HCT116 (cell line): ENCODE data around the gene CMPK2. TPM values are rescaled to one million over a fixed set of nuclear protein-coding genes. Genes with fewer than 3 reads are reported as not detected.

ENCODE experiments used
- ATAC-seq: fragments of 200-7000 bp; cut with Tn5 transposase; 2 replicates; pipeline ENCODE4 v1.9.1; 2020; ENCODE audit warnings: mild to moderate bottlenecking, moderate library complexity
- BruUV-seq: library from RNA; stranded (reverse); fragments of 400-500 nt; replicated peaks from 2 replicates; lab custom pipeline; 2021; lab: Mats Ljungman, UMichigan
- CTCF ChIA-PET: fragments of 300-600 bp; sonication (Branson Sonifier 250); formaldehyde crosslinking; loops from one replicate; lab custom pipeline; 2021; ENCODE audit warnings: antibody characterized with exemption; lab: Charles Lee
- POLR2A ChIA-PET: fragments of 300-600, 350-600 bp; sonication (Branson Sonifier 250); formaldehyde crosslinking; loops from one replicate; lab custom pipeline; 2021; ENCODE audit warnings: antibody characterized with exemption; lab: Charles Lee
- RAD21 ChIA-PET, 2 experiments: fragments of 300-600 bp; sonication (Branson Sonifier 250); formaldehyde crosslinking; loops; one replicate each; lab custom pipeline; 2023; ENCODE audit warnings: low total read pairs in 2 of 2; ENCODE audit not compliant: uncharacterized antibody in 2 of 2, unreplicated experiment in 2 of 2, low non-redundant PET in 1 of 2; lab: Charles Lee
- DNase-seq: peaks from one replicate; pipeline ENCODE4 v3.0.0-alpha.2; 2010; ENCODE audit warnings: low read depth, low spot score
- H2AFZ ChIP-seq: fragments of 200-600 bp; shearing (Covaris generic), sonication (generic); 2 replicates; pipeline ENCODE4 v1.6.1; 2017; ENCODE audit warnings: low read depth, mixed run types, mixed read lengths, antibody characterized with exemption, low read length; ENCODE audit not compliant: poor library complexity, severe bottlenecking
- H3K27ac ChIP-seq: 2 replicates; pipeline ENCODE4 v1.5.1; 2012; ENCODE audit warnings: low read depth, low read length
- H3K27me3 ChIP-seq: fragments of 200-600 bp; sonication (generic); 2 replicates; pipeline ENCODE4 v1.6.1; 2016; ENCODE audit warnings: mixed run types, low read length, mixed read lengths; ENCODE audit not compliant: insufficient read depth
- H3K36me3 ChIP-seq, 2 experiments: fragments of 200-500 bp in 1 of 2; fragments of 200-600 bp in 1 of 2; sonication (Bioruptor generic) in 1 of 2; sonication (generic) in 1 of 2; 2 replicates each; pipeline versions ENCODE4 v1.5.1 to v1.6.1; 2014 to 2016; ENCODE audit warnings: low read length in 2 of 2, inconsistent platforms in 1 of 2, mixed read lengths in 1 of 2, mixed run types in 1 of 2; ENCODE audit not compliant: insufficient read depth in 2 of 2, control insufficient read depth in 1 of 2
- H3K4me1 ChIP-seq, 2 experiments: fragments of 200-600 bp in 1 of 2; sonication (generic) in 1 of 2; 2 replicates each; pipeline versions ENCODE4 v1.5.1 to v1.6.1; 2012 to 2017; ENCODE audit warnings: low read length in 2 of 2, inconsistent platforms in 1 of 2, mild to moderate bottlenecking in 1 of 2, mixed read lengths in 1 of 2, mixed run types in 1 of 2, moderate library complexity in 1 of 2; ENCODE audit not compliant: insufficient read depth in 2 of 2, control insufficient read depth in 1 of 2
- H3K4me2 ChIP-seq: fragments of 200-600 bp; sonication (generic); 2 replicates; pipeline ENCODE4 v1.6.1; 2017; ENCODE audit warnings: mixed run types, low read length, mixed read lengths
- H3K4me3 ChIP-seq, 2 experiments: fragments of 200-600 bp in 1 of 2; sonication (generic) in 1 of 2; replicated peaks in 1 of 2; 2 replicates each; pipeline ENCODE4 v1.5.1; 2011 to 2016; ENCODE audit warnings: low read length in 2 of 2, control low read depth in 1 of 2, low read depth in 1 of 2, mild to moderate bottlenecking in 1 of 2, mixed read lengths in 1 of 2, mixed run types in 1 of 2
- H3K79me2 ChIP-seq: fragments of 200-600 bp; sonication (generic); 2 replicates; pipeline ENCODE4 v1.6.1; 2017; ENCODE audit warnings: mild to moderate bottlenecking, mixed run types, low read length, moderate library complexity, mixed read lengths; ENCODE audit not compliant: insufficient read depth
- H3K9ac ChIP-seq: fragments of 200-600 bp; sonication (generic); 2 replicates; pipeline ENCODE4 v1.6.1; 2016; ENCODE audit warnings: low read length, mixed read lengths
- H3K9me2 ChIP-seq: fragments of 200-600 bp; sonication (generic), shearing (Covaris generic); 2 replicates; pipeline ENCODE4 v1.6.1; 2017; ENCODE audit warnings: mixed run types, mild to moderate bottlenecking, moderate library complexity; ENCODE audit not compliant: insufficient read depth
- H3K9me3 ChIP-seq, 2 experiments: fragments of 200-500 bp in 1 of 2; fragments of 200-600 bp in 1 of 2; sonication (Bioruptor generic) in 1 of 2; sonication (generic) in 1 of 2; 2 replicates each; pipeline ENCODE4 v1.6.1; 2014 to 2017; ENCODE audit warnings: low read length in 2 of 2, mixed read lengths in 2 of 2, inconsistent platforms in 1 of 2, low read depth in 1 of 2, mild to moderate bottlenecking in 1 of 2, mixed run types in 1 of 2, moderate library complexity in 1 of 2; ENCODE audit not compliant: control insufficient read depth in 1 of 2, insufficient read depth in 1 of 2
- H4K20me1 ChIP-seq: fragments of 200-600 bp; sonication (generic), shearing (Covaris generic); 2 replicates; pipeline ENCODE4 v1.6.1; 2017; ENCODE audit warnings: mixed run types, mild to moderate bottlenecking, moderate library complexity; ENCODE audit not compliant: insufficient read depth
- ATF3 ChIP-seq: IDR thresholded peaks from 2 replicates; pipeline ENCODE4 v1.6.1; 2012
- JUND ChIP-seq: IDR thresholded peaks from 2 replicates; pipeline ENCODE4 v1.6.1; 2012
- TCF7L2 ChIP-seq: IDR thresholded peaks from 2 replicates; pipeline ENCODE4 v1.7.0; 2011; ENCODE audit warnings: borderline replicate concordance, inconsistent platforms; ENCODE audit not compliant: insufficient read depth, insufficient read length; ENCODE audit errors: extremely low read depth
- YY1 ChIP-seq: IDR thresholded peaks from 2 replicates; pipeline ENCODE4 v1.6.1; 2011; ENCODE audit warnings: low read length, low read depth, moderate library complexity, mild to moderate bottlenecking; ENCODE audit not compliant: insufficient replicate concordance; ENCODE audit errors: extremely low read depth
- intact Hi-C: fragments of 100-400 bp; cut with micrococcal nuclease; formaldehyde crosslinking; loops from 2 replicates; pipeline ENCODE4 v1.10.0; 2022
- total RNA-seq: library from RNA; stranded (reverse); gene quantifications from one replicate; pipeline ENCODE4 v1.2.1, GENCODE V29; 2021; ENCODE audit not compliant: unreplicated experiment
- TF ChIP-seq, protein P1 (sequence below): IDR thresholded peaks from 2 replicates; pipeline ENCODE4 v1.6.1; 2012; ENCODE audit warnings: low read depth
- TF ChIP-seq, protein P2 (sequence below), 3 experiments: fragments of 200-600 bp in 1 of 3; sonication (generic) in 1 of 3; IDR thresholded peaks in 2 of 3; conservative IDR thresholded peaks in 1 of 3; 2 replicates each; pipeline ENCODE4 v1.5.1; 2012 to 2017; ENCODE audit warnings: low read depth in 2 of 3, low read length in 2 of 3, antibody characterized with exemption in 1 of 3, borderline replicate concordance in 1 of 3, control low read depth in 1 of 3, mild to moderate bottlenecking in 1 of 3, mixed read lengths in 1 of 3, mixed run types in 1 of 3, moderate library complexity in 1 of 3; ENCODE audit not compliant: insufficient read depth in 1 of 3

CMPK2 gene
- total RNA-seq, 1 experiment from 2014 or later = 1.5 TPM

- TF ChIP-seq, protein P1, sequence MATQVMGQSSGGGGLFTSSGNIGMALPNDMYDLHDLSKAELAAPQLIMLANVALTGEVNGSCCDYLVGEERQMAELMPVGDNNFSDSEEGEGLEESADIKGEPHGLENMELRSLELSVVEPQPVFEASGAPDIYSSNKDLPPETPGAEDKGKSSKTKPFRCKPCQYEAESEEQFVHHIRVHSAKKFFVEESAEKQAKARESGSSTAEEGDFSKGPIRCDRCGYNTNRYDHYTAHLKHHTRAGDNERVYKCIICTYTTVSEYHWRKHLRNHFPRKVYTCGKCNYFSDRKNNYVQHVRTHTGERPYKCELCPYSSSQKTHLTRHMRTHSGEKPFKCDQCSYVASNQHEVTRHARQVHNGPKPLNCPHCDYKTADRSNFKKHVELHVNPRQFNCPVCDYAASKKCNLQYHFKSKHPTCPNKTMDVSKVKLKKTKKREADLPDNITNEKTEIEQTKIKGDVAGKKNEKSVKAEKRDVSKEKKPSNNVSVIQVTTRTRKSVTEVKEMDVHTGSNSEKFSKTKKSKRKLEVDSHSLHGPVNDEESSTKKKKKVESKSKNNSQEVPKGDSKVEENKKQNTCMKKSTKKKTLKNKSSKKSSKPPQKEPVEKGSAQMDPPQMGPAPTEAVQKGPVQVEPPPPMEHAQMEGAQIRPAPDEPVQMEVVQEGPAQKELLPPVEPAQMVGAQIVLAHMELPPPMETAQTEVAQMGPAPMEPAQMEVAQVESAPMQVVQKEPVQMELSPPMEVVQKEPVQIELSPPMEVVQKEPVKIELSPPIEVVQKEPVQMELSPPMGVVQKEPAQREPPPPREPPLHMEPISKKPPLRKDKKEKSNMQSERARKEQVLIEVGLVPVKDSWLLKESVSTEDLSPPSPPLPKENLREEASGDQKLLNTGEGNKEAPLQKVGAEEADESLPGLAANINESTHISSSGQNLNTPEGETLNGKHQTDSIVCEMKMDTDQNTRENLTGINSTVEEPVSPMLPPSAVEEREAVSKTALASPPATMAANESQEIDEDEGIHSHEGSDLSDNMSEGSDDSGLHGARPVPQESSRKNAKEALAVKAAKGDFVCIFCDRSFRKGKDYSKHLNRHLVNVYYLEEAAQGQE = no peak
Measured at GRCh38 chr2:6833300-6833604, 32.5 kb downstream of the CMPK2 start (continued).

- no peak for DNase-seq
- TF ChIP-seq ATF3 = no peak
- no peak for TF ChIP-seq TCF7L2
- TF ChIP-seq JUND = no peak
- TF ChIP-seq YY1 = no peak
- TF ChIP-seq, protein P1 = no peak
- TF ChIP-seq, protein P2, sequence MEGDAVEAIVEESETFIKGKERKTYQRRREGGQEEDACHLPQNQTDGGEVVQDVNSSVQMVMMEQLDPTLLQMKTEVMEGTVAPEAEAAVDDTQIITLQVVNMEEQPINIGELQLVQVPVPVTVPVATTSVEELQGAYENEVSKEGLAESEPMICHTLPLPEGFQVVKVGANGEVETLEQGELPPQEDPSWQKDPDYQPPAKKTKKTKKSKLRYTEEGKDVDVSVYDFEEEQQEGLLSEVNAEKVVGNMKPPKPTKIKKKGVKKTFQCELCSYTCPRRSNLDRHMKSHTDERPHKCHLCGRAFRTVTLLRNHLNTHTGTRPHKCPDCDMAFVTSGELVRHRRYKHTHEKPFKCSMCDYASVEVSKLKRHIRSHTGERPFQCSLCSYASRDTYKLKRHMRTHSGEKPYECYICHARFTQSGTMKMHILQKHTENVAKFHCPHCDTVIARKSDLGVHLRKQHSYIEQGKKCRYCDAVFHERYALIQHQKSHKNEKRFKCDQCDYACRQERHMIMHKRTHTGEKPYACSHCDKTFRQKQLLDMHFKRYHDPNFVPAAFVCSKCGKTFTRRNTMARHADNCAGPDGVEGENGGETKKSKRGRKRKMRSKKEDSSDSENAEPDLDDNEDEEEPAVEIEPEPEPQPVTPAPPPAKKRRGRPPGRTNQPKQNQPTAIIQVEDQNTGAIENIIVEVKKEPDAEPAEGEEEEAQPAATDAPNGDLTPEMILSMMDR (IDR thresholded peaks at IDR 0.05 in 2 of 3, conservative IDR thresholded peaks at IDR 0.05 in 1 of 3; ENCODE audit: borderline replicate concordance in 1 of 3, insufficient read depth in 1 of 3, low read depth in 2 of 3, low read length in 2 of 3) = no peak
- Histone ChIP-seq H3K27me3 (no peaks in the 10 kb centered on the region), H3K79me2 (no peaks in the 10 kb centered on the region), H3K9me3 (no peaks in the 10 kb centered on the region), H3K27ac (no peak overlapping the region), H4K20me1 (no peaks in the 10 kb centered on the region), H3K36me3 (no peaks in the 10 kb centered on the region), H3K9me2 (no peaks in the 10 kb centered on the region), H3K4me2 (no peak overlapping the region), H3K4me1 (no peaks in the 10 kb centered on the region), H3K4me3 (no peak overlapping the region), H3K9ac (no peak overlapping the region), H2AFZ (no peak overlapping the region)
- ChIA-PET RAD21 (no interaction called here), POLR2A (no interaction called here), CTCF (no interaction called here)
- intact Hi-C loops = no loop called here
- ATAC-seq = no peak
- no TSS peak for BruUV-seq
Measured at GRCh38 chr2:6832596-6833299, 33.0 kb downstream of the CMPK2 start.
